TTC549 (cell line): ENCODE measurements around the gene TMEM245.

Experiments
- FAIRE-seq: peaks from 2 replicates; lab custom pipeline; 2012; peaks lifted over from hg19 to GRCh38; lab: Jason Lieb, UNC

Gene TMEM245

GRCh38 chr9:109119439-109120203, at the start of gene TMEM245:
Gene TMEM245 (minus strand): TSS chr9:109119947. CDS start chr9:109119913, 34 bp downstream.
- peak; percentile 53 for FAIRE-seq

GRCh38 chr9:109168170-109168569, 48.4 kb upstream of the TMEM245 start:
- no peak for FAIRE-seq

- FAIRE-seq: no peak
These were observed 48.0 kb upstream of the TMEM245 start for GRCh38 chr9:109167716-109168115.

- FAIRE-seq: no peak
These were observed 47.2 kb upstream of the TMEM245 start, which contains the start of gene FRRS1L for GRCh38 chr9:109166771-109167601. Gene FRRS1L (minus strand): TSS chr9:109167249. CDS start chr9:109167138, 111 bp downstream.

GRCh38 chr9:109166171-109166770, 46.5 kb upstream of the TMEM245 start:
- FAIRE-seq: no peak

GRCh38 chr9:109164042-109164441, 44.3 kb upstream of the TMEM245 start:
- no peak for FAIRE-seq

- no peak for FAIRE-seq
These were observed 43.4 kb upstream of the TMEM245 start for GRCh38 chr9:109163194-109163593.

- FAIRE-seq: no peak
These were observed 42.9 kb upstream of the TMEM245 start for GRCh38 chr9:109162677-109163076.

- no peak for FAIRE-seq
These were observed 41.7 kb upstream of the TMEM245 start for GRCh38 chr9:109161471-109161870.

- FAIRE-seq: no peak
These were observed 39.8 kb upstream of the TMEM245 start for GRCh38 chr9:109159583-109159982.

- no peak for FAIRE-seq
These were observed 38.9 kb upstream of the TMEM245 start for GRCh38 chr9:109158651-109159050.

GRCh38 chr9:109156708-109157107, 37.0 kb upstream of the TMEM245 start:
- no peak for FAIRE-seq

GRCh38 chr9:109150925-109151545, 31.3 kb upstream of the TMEM245 start:
- FAIRE-seq: no peak

GRCh38 chr9:109149722-109150121, 30.0 kb upstream of the TMEM245 start:
- no peak for FAIRE-seq

- FAIRE-seq: no peak
These were observed 29.3 kb upstream of the TMEM245 start for GRCh38 chr9:109149089-109149488.

- no peak for FAIRE-seq
These were observed 25.3 kb upstream of the TMEM245 start for GRCh38 chr9:109145051-109145450.

- FAIRE-seq: no peak
These were observed 24.3 kb upstream of the TMEM245 start for GRCh38 chr9:109143881-109144562.

GRCh38 chr9:109141375-109141774, 21.6 kb upstream of the TMEM245 start:
- FAIRE-seq: no peak

GRCh38 chr9:109139851-109140250, 20.1 kb upstream of the TMEM245 start:
- FAIRE-seq: no peak

GRCh38 chr9:109138421-109138820, 18.7 kb upstream of the TMEM245 start:
- no peak for FAIRE-seq

- no peak for FAIRE-seq
These were observed 14.4 kb upstream of the TMEM245 start for GRCh38 chr9:109134167-109134578.

- FAIRE-seq: no peak
These were observed 13.8 kb upstream of the TMEM245 start for GRCh38 chr9:109133533-109133932.
